ENCODE results near the gene HEY2.
A peak's percentile ranks its signal among the peaks of the same experiment; 100 is the strongest.

Gene HEY2

GRCh38 chr6:125784365-125784764 lies 34.9 kb downstream of the HEY2 start:
- no peak overlapping the region for H3K9ac ChIP-seq (ENCODE audit: low read depth, low read length, poor library complexity, severe bottlenecking)
- no peak overlapping the region for H3K4me3 ChIP-seq (ENCODE audit: low read length, poor library complexity, severe bottlenecking)
- TF ChIP-seq EZH2phosphoT487 (IDR thresholded peaks at IDR 0.05; ENCODE audit: borderline replicate concordance) (no peak), CTCF (conservative IDR thresholded peaks at IDR 0.05; ENCODE audit: low read length) (no peak)
- no peaks in the 10 kb centered on the region for H3K36me3 ChIP-seq (ENCODE audit: insufficient read depth, low read length)
- H3K9me3 ChIP-seq (ENCODE audit: insufficient read depth, low read depth, low read length), result no peaks in the 10 kb centered on the region
- H3K4me2 ChIP-seq (ENCODE audit: low read depth, low read length, poor library complexity, severe bottlenecking), result no peak overlapping the region
- H3K9me2 ChIP-seq (replicated peaks; ENCODE audit: low read depth, low read length), result no peaks in the 10 kb centered on the region
- H3K27me3 ChIP-seq (ENCODE audit: insufficient read depth, low read length, poor library complexity, severe bottlenecking), result no peaks in the 10 kb centered on the region
- no peak overlapping the region for H2AFZ ChIP-seq (ENCODE audit: low read length)
- no peaks in the 10 kb centered on the region for H4K20me1 ChIP-seq (ENCODE audit: insufficient read depth, low read length, poor library complexity, severe bottlenecking)
- H3K79me2 ChIP-seq (ENCODE audit: insufficient read depth, low read length), result no peaks in the 10 kb centered on the region
- H3K4me1 ChIP-seq (ENCODE audit: insufficient read depth, low read length, poor library complexity, severe bottlenecking), result peaks cover 27% of the 10 kb centered on the region
- no peaks in the 10 kb centered on the region; the same call in 1 of the 2 replicates for H3F3A ChIP-seq (ENCODE audit: low read depth)

- Histone ChIP-seq H2AFZ (ENCODE audit: low read length) (no peak overlapping the region), H3K36me3 (ENCODE audit: insufficient read depth, low read length) (no peaks in the 10 kb centered on the region), H3K79me2 (ENCODE audit: insufficient read depth, low read length) (peaks cover 22% of the 10 kb centered on the region), H3K9ac (ENCODE audit: low read depth, low read length, poor library complexity, severe bottlenecking) (no peak overlapping the region), H3K9me3 (ENCODE audit: insufficient read depth, low read depth, low read length) (no peaks in the 10 kb centered on the region), H3K4me2 (ENCODE audit: low read depth, low read length, poor library complexity, severe bottlenecking) (no peak overlapping the region), H4K20me1 (ENCODE audit: insufficient read depth, low read length, poor library complexity, severe bottlenecking) (peaks cover 7% of the 10 kb centered on the region), H3F3A (ENCODE audit: low read depth) (no peaks in the 10 kb centered on the region), H3K27me3 (ENCODE audit: insufficient read depth, low read length, poor library complexity, severe bottlenecking) (no peaks in the 10 kb centered on the region), H3K4me1 (ENCODE audit: insufficient read depth, low read length, poor library complexity, severe bottlenecking) (peaks cover 32% of the 10 kb centered on the region), H3K9me2 (replicated peaks; ENCODE audit: low read depth, low read length) (no peaks in the 10 kb centered on the region), H3K4me3 (ENCODE audit: low read length, poor library complexity, severe bottlenecking) (no peak overlapping the region)
- TF ChIP-seq CTCF (conservative IDR thresholded peaks at IDR 0.05; ENCODE audit: low read length), result peak; percentile 54
- TF ChIP-seq EZH2phosphoT487 (IDR thresholded peaks at IDR 0.05; ENCODE audit: borderline replicate concordance), result no peak
Measured at GRCh38 chr6:125787791-125788190, 38.4 kb downstream of the HEY2 start.

GRCh38 chr6:125789167-125789566 lies 39.7 kb downstream of the HEY2 start:
- Histone ChIP-seq H3K9me3 (ENCODE audit: insufficient read depth, low read depth, low read length) (no peaks in the 10 kb centered on the region), H3K79me2 (ENCODE audit: insufficient read depth, low read length) (peaks cover 35% of the 10 kb centered on the region), H3K4me1 (ENCODE audit: insufficient read depth, low read length, poor library complexity, severe bottlenecking) (peaks cover 41% of the 10 kb centered on the region), H3K27me3 (ENCODE audit: insufficient read depth, low read length, poor library complexity, severe bottlenecking) (no peaks in the 10 kb centered on the region), H4K20me1 (ENCODE audit: insufficient read depth, low read length, poor library complexity, severe bottlenecking) (peaks cover 14% of the 10 kb centered on the region), H3K4me3 (ENCODE audit: low read length, poor library complexity, severe bottlenecking) (peak overlapping the region; percentile 82), H3F3A (ENCODE audit: low read depth) (no peaks in the 10 kb centered on the region), H2AFZ (ENCODE audit: low read length) (no peak overlapping the region), H3K9me2 (replicated peaks; ENCODE audit: low read depth, low read length) (no peaks in the 10 kb centered on the region), H3K36me3 (ENCODE audit: insufficient read depth, low read length) (no peaks in the 10 kb centered on the region), H3K9ac (ENCODE audit: low read depth, low read length, poor library complexity, severe bottlenecking) (peak overlapping the region; percentile 90), H3K4me2 (ENCODE audit: low read depth, low read length, poor library complexity, severe bottlenecking) (peak overlapping the region; percentile 77)
- no peak for TF ChIP-seq CTCF (conservative IDR thresholded peaks at IDR 0.05; ENCODE audit: low read length)
- no peak for TF ChIP-seq EZH2phosphoT487 (IDR thresholded peaks at IDR 0.05; ENCODE audit: borderline replicate concordance)

All from Loucy (cell line).